Adrenal gland (tissue), 5 donors: ENCODE data around the gene TPM4.

Experiments
- CTCF ChIP-seq, 6 experiments: fragments of 450-650 bp in 4 of 6; fragments of 200-600 bp in 2 of 6; sonication (generic) in 1 of 6; IDR thresholded peaks; 1 replicate in 5 of 6; 2 replicates in 1 of 6; pipeline versions ENCODE4 v1.5.1 to v1.8.0; 2016 to 2021; ENCODE audit warnings: antibody characterized with exemption in 6 of 6, mild to moderate bottlenecking in 2 of 6, moderate library complexity in 1 of 6
- POLR2A ChIP-seq, 2 donors: fragments of 450-650 bp; IDR thresholded peaks; one replicate each; pipeline ENCODE4 v1.6.1; 2017; ENCODE audit warnings: antibody characterized with exemption in 2 of 2, mild to moderate bottlenecking in 2 of 2, moderate library complexity in 1 of 2
- donor health status: DM: no; HTN: no; CAD: no.

- no peak for TF ChIP-seq CTCF (IDR thresholded peaks at IDR 0.05)
- no peak for TF ChIP-seq POLR2A (IDR thresholded peaks at IDR 0.05)
Observed at GRCh38 chr19:16069813-16070365, 6.4 kb upstream of the TPM4 start.
